Transverse colon (tissue), 3 donors: Measurements from ENCODE around the gene KCNQ1OT1.

Source experiments
- POLR2A ChIP-seq: fragments of 450-650 bp; IDR thresholded peaks from one replicate; pipeline ENCODE4 v1.6.1; 2016; ENCODE audit warnings: antibody characterized with exemption, mild to moderate bottlenecking, moderate library complexity
- TF ChIP-seq, protein P1 (sequence below), 5 experiments: fragments of 200-600 bp in 3 of 5; fragments of 450-650 bp in 2 of 5; sonication (generic) in 3 of 5; IDR thresholded peaks; 1 replicate in 2 of 5; 2 replicates in 3 of 5; pipeline ENCODE4 v1.5.1; 2016 to 2017; ENCODE audit warnings: antibody characterized with exemption in 5 of 5, inconsistent platforms in 3 of 5, mild to moderate bottlenecking in 2 of 5, moderate library complexity in 1 of 5

DNA sequence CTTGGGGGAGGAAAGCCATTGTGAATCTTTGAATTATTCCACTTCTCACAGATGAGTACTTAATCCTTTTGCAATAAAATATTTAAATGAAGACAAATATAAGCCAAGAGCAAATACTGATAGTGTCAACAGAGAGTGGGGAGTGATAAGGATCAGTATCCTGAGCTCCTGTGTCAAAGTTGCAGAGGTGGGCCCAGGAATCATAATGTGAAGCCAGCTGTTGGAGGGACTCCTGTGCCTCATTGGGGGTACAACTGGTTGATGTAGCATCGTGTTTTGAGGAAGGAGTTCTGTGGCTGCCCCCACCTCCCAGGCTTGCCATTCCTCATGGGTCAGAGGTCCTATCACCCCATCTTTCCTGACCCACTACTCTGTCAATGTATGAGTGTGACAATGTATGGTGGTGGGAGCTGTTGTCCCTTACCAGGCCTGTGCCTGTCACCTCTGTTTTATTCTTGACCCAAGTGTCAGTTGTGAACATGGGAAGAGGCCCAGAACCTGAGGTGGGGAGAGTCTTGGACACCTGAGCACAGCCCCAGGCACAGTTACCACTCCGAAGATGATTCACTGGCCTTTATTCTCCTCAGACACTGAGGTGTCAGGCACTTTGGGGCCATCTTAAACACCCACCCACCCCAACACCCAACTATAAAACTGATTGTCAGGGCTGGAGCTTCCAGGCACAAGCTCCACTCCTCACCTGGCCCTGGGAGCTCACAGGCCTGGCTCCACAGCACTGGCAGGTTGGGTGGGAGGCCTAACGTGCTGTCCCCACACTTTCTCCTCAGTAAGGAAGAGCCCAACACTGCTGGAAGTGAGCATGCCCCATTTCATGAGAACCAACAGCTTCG lies 38.4 kb downstream of the KCNQ1OT1 start:
- no peak for TF ChIP-seq POLR2A
- TF ChIP-seq, protein P1, sequence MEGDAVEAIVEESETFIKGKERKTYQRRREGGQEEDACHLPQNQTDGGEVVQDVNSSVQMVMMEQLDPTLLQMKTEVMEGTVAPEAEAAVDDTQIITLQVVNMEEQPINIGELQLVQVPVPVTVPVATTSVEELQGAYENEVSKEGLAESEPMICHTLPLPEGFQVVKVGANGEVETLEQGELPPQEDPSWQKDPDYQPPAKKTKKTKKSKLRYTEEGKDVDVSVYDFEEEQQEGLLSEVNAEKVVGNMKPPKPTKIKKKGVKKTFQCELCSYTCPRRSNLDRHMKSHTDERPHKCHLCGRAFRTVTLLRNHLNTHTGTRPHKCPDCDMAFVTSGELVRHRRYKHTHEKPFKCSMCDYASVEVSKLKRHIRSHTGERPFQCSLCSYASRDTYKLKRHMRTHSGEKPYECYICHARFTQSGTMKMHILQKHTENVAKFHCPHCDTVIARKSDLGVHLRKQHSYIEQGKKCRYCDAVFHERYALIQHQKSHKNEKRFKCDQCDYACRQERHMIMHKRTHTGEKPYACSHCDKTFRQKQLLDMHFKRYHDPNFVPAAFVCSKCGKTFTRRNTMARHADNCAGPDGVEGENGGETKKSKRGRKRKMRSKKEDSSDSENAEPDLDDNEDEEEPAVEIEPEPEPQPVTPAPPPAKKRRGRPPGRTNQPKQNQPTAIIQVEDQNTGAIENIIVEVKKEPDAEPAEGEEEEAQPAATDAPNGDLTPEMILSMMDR (IDR thresholded peaks at IDR 0.05), result no peak
